8988T (cell line): ENCODE results near the gene MACROD2.
"Not testable (repeated sequence)": the region's sequence is repeated elsewhere in the genome, so short reads cannot be mapped to it uniquely, and the experiment has no call there.

ENCODE experiments used
- DNase-seq: peaks from one replicate; pipeline ENCODE4 v3.0.0; 2011

MACROD2 gene

GRCh38 chr20:15075586-15075985 is 1080.3 kb downstream of the MACROD2 start:
- DNase-seq: no peak

- no peak for DNase-seq
These were observed 1081.5 kb downstream of the MACROD2 start for GRCh38 chr20:15076785-15077184.

GRCh38 chr20:15077733-15078250 is 1082.5 kb downstream of the MACROD2 start:
- DNase-seq: no peak

GRCh38 chr20:15079594-15080340 is 1084.5 kb downstream of the MACROD2 start:
- no peak for DNase-seq

GRCh38 chr20:15081261-15081660 is 1085.9 kb downstream of the MACROD2 start:
- DNase-seq: no peak

- no peak for DNase-seq
These were observed 1096.2 kb downstream of the MACROD2 start for GRCh38 chr20:15091421-15092037.

GRCh38 chr20:15098351-15098750 is 1103.0 kb downstream of the MACROD2 start:
- no peak for DNase-seq

GRCh38 chr20:15099130-15099529 is 1103.8 kb downstream of the MACROD2 start:
- DNase-seq: no peak

- DNase-seq: no peak
These were observed 1105.3 kb downstream of the MACROD2 start for GRCh38 chr20:15100506-15101160.

GRCh38 chr20:15107931-15108330 is 1112.6 kb downstream of the MACROD2 start:
- no peak for DNase-seq

GRCh38 chr20:15109494-15109893 is 1114.2 kb downstream of the MACROD2 start:
- DNase-seq: no peak

- DNase-seq: no peak
These were observed 1116.3 kb downstream of the MACROD2 start for GRCh38 chr20:15111654-15112053.

GRCh38 chr20:15113144-15113773 is 1117.9 kb downstream of the MACROD2 start:
- no peak for DNase-seq

GRCh38 chr20:15119852-15120487 is 1124.7 kb downstream of the MACROD2 start:
- no peak for DNase-seq

- DNase-seq: no peak
These were observed 1127.3 kb downstream of the MACROD2 start for GRCh38 chr20:15122613-15123012.

GRCh38 chr20:15131176-15131575 is 1135.9 kb downstream of the MACROD2 start:
- DNase-seq: no peak

GRCh38 chr20:15138548-15139126 is 1143.3 kb downstream of the MACROD2 start:
- no peak for DNase-seq

GRCh38 chr20:15139522-15139921 is 1144.2 kb downstream of the MACROD2 start:
- no peak for DNase-seq

- DNase-seq: no peak
These were observed 1145.0 kb downstream of the MACROD2 start for GRCh38 chr20:15140286-15140685.

- not testable (repeated sequence) for DNase-seq
These were observed 1145.6 kb downstream of the MACROD2 start for GRCh38 chr20:15140940-15141339.

GRCh38 chr20:15141861-15142260 is 1146.5 kb downstream of the MACROD2 start:
- no peak for DNase-seq

GRCh38 chr20:15143478-15143877 is 1148.2 kb downstream of the MACROD2 start:
- no peak for DNase-seq
